DND-41 (cell line): ENCODE data around the gene ESR1.

Experiments used
- CTCF ChIP-seq: IDR thresholded peaks from 2 replicates; pipeline ENCODE4 v1.5.1; 2012; ENCODE audit warnings: borderline replicate concordance, low read length, moderate library complexity, mild to moderate bottlenecking; ENCODE audit not compliant: poor library complexity, severe bottlenecking; ENCODE audit errors: extremely low read depth
- EZH2 ChIP-seq: IDR thresholded peaks from 3 replicates; pipeline ENCODE4 v1.6.1; 2012; ENCODE audit warnings: borderline replicate concordance, low read depth, mild to moderate bottlenecking, moderate library complexity, low read length, inconsistent platforms; ENCODE audit not compliant: severe bottlenecking

GRCh38 chr6:151783692-151784091 is 23.8 kb upstream of the ESR1 start:
- TF ChIP-seq CTCF (no peak), EZH2 (no peak)
